Measurements from ENCODE around the gene ACKR2.
"Not testable (repeated sequence)": the region's sequence is repeated elsewhere in the genome, so short reads cannot be mapped to it uniquely, and the experiment has no call there.

The ACKR2 gene

DNA sequence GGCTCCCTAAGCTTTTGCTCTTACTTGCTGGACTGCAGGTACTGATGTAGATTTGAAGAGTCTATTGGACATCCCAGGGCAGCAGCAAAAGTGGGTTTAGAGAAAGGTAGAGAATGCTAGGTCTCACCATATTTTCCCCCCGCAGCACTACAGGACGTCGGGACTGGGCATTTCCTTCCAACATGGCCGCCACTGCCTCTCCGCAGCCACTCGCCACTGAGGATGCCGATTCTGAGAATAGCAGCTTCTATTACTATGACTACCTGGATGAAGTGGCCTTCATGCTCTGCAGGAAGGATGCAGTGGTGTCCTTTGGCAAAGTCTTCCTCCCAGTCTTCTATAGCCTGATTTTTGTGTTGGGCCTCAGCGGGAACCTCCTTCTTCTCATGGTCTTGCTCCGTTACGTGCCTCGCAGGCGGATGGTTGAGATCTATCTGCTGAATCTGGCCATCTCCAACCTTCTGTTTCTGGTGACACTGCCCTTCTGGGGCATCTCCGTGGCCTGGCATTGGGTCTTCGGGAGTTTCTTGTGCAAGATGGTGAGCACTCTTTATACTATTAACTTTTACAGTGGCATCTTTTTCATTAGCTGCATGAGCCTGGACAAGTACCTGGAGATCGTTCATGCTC, 55.2 kb downstream of the ACKR2 start:
- no peak for DNase-seq

DNA sequence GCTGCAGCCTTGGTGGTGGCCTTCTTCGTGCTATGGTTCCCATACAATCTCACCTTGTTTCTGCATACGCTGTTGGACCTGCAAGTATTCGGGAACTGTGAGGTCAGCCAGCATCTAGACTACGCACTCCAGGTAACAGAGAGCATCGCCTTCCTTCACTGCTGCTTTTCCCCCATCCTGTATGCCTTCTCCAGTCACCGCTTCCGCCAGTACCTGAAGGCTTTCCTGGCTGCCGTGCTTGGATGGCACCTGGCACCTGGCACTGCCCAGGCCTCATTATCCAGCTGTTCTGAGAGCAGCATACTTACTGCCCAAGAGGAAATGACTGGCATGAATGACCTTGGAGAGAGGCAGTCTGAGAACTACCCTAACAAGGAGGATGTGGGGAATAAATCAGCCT, 56.0 kb downstream of the ACKR2 start:
- no peak for DNase-seq

- DNase-seq: no peak
Observed at GRCh38 chr3:42867138-42867537, 57.9 kb downstream of the ACKR2 start.

DNA sequence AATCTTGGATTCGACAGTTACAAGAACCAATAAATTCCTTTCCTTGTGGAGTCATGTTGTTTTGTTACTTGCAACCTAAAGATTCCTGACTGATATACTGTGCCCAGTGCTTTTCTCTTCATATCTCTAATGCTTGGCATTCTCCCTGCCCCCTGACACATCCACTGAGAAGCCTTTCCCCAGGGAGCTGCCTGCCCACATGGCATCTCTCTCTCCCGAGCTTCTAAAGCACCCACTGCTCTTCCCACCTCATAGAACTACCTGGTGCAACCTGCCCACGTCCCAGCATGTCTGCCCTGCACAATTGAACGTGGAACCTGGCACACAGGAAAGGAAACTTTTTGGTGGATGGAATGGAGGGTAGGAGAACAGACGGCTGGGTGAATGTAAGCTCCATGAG, 59.6 kb downstream of the ACKR2 start:
- no peak for DNase-seq

- no peak for DNase-seq
Observed at GRCh38 chr3:42871592-42872196, 62.4 kb downstream of the ACKR2 start.

GRCh38 chr3:42872718-42873117, 63.5 kb downstream of the ACKR2 start:
- no peak for DNase-seq

- no peak for DNase-seq
Observed at GRCh38 chr3:42873221-42873982, 64.2 kb downstream of the ACKR2 start.

GRCh38 chr3:42874749-42875148, 65.5 kb downstream of the ACKR2 start:
- no peak for DNase-seq

- DNase-seq: no peak
Observed at GRCh38 chr3:42875325-42876151, 66.3 kb downstream of the ACKR2 start, which contains the start of gene CYP8B1. CYP8B1 (minus strand) TSS chr3:42875879; CDS start chr3:42875816, 63 bp downstream.

- DNase-seq: no peak
Observed at GRCh38 chr3:42876401-42876800, 67.2 kb downstream of the ACKR2 start.

DNA sequence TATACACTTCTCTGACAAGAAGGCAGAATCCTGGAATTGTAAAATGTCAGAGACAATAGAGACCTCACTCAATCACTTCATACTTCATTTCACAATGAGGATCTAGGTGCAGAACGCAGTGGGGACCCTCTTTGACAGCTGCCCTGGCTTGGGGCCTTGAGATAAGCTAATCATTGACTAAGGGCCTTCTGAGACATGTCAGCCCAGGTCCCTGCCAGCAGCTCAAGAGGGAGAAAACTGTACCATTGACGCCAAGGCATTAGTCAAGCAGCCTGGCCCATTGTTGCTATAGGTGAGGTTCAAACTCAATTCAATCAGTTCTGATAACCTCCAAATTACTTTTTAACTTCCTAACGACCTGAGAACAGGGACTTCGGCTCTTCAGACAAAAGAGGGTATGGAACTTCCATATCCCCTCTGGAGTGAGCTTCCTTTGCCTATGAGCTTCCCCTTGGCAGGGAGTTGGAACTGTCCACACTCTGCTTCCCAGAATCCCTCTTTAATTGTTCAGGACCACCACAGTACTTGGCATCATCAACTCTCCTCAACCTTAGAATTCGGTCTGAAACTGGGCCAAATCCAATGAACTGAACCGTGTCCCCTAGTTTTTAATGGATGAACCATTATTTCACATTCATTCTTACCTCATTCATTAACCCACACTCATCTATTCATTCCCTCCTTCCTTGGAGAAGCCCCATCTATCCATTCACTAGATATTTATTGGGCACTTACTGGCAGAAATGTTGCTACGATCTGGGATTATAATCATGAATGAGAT, 67.9 kb downstream of the ACKR2 start:
- no peak for DNase-seq

DNA sequence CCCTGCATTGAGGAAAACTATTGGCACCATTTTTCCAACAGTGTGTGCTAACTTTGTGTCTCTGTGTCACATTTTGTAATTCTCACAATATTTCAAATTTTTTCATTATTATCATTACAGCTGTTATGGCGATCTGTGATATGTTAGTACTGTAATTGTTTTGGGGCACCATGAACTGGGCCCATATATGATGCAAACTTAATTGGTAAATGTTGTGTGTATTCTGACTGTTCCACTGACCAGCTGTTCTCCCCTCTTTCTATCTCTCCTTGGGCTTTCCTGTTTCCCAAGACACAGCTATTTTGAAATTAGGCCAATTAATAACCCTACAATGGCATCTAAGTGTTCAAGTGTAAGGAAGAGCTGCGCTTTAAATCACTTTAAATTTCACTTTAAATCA, 68.6 kb downstream of the ACKR2 start:
- no peak for DNase-seq

- DNase-seq: no peak
Observed at GRCh38 chr3:42880183-42880582, 70.9 kb downstream of the ACKR2 start.

GRCh38 chr3:42880601-42881451, 71.6 kb downstream of the ACKR2 start:
- DNase-seq: no peak

DNA sequence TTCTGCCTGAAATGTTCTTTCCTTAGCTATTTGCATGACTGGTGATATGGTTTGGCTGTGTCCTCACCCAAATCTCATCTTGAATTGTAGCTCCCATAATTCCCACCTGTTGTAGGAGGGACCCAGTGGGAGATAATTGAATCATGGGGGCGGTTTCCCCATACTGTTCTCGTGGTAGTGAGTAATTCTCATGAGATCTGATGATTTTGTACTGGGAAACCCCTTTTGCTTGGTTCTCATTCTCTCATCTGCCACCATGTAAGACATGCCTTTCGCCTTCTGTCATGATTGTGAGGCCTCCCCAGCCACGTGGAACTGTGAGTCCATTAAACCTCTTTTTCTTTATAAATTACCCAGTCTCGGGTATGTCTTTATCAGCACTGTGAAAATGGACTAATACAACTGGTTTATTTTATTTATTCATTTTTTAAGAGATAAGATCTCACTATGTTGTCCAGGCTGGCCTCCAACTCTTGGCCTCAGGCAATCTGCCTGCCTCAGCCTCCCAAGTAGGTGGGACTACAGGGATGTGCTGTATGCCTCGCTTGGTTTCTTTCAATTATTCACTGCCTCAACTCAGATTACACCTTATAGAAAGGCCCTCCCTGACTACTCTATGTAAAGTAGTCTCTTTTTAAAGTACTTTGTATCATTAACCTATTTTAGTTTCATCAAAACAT, 74.1 kb downstream of the ACKR2 start:
- not testable (repeated sequence) for DNase-seq

DNA sequence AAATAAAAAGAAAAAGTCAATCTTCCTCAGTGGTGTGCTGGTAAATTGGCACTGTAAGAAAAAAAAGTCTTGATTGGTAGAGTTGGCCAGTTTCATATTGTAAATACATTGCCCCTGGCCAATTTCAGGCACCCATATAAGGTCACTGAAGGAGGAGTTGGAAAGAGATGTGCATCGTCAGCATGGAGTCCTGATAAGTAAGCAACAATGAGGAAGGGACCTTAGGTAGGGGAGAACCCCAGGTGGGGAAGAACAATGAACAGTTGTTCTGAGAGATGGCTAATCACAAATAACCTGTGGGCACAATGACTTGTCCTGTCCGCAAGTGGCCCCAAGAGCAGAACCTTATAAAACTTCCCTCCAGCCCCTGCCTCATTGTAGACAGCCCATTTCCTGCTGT, 75.1 kb downstream of the ACKR2 start:
- no peak for DNase-seq

GRCh38 chr3:42886294-42886822, 77.1 kb downstream of the ACKR2 start:
- no peak for DNase-seq

DNA sequence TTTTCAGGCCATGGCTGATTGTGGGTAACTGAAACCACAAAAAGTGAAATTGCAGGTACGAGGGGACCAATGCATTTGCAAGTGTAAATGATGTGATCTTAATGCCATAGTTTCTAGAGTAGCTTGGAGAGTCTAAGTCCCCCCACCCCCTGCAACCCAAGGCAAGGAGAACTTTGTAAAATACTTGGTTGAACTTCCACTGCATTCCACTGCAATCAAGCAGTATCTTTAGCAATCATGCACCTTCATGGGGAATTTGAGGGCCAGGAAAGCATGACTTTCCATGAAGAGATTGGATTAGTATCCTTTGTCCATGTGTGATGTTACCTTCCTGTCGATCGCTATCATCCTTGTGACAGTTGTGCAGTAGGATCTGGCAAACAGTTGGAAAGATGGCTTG, 77.8 kb downstream of the ACKR2 start:
- DNase-seq: no peak

DNA sequence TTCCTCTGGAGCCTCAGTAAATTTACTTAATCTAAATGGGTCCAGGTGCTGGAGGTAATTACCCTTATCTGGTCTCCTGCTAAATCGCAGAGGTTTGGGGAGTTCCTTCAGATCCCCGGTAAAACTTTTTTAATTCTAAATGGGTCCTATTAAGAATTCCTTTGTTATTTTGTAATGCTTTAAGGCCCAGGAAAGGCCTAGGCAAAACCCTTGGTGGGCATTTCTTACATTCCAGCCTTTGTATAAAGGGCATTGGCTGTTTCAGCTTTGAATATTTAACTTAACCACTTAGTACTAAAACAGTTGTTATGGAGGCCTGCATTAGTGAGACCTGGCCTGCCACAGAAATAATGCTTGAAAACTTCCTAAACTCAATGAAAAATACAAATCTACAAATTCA, 81.8 kb downstream of the ACKR2 start:
- no peak for DNase-seq

DNA sequence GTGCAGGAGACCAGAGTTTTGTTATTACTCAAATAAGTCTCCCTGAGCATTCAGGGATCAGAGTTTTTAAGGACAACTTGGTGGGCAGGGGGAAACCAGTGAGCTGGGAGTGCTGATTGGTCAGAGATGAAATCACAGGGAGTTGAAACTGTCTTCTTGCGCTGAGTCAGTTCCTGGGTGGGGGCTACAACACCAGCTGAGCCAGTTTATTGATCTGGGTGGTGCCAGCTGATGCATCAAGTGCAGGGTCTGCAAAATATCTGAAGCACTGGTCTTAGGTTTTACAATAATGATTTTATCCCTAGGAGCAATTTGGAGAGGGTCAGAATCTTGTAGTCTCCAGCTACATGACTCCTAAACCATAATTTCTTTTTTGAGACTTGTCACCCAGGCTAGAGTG, 82.9 kb downstream of the ACKR2 start:
- no peak for DNase-seq

DNA sequence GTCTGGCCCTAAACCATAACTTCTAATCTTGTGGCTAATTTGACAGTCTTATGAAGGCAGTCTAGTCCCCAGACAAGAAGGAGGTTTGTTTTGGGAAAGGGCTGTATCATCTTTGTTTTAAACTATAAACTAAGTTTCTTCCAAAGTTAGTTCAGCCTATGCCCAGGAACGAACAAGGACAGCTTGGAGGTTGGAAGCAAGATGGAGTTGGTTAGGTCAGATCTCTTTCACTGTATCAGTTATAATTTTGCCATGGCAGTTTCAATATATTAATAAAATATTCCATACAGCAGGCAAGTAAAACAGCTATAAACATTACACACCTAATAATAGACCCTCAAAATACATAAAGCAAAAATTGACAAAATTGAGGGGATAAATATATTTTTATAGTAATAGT, 83.6 kb downstream of the ACKR2 start:
- DNase-seq: no peak
